Measurements from ENCODE around the gene WFIKKN2.

Gene WFIKKN2

GRCh38 chr17:50833510-50834428, 1.6 kb upstream of the WFIKKN2 start:
- TF ChIP-seq TAF1 (IDR thresholded peaks at IDR 0.05; ENCODE audit: borderline replicate concordance, insufficient read depth, low read length) = no peak
- no peak for TF ChIP-seq FOXP2 (optimal IDR thresholded peaks at IDR 0.05; ENCODE audit: borderline replicate concordance, extremely low read depth, extremely low read length, insufficient read depth)
- no peak for TF ChIP-seq SIN3A (IDR thresholded peaks at IDR 0.05; ENCODE audit: borderline replicate concordance, insufficient read depth, low read length)
- TF ChIP-seq REST (IDR thresholded peaks at IDR 0.05; ENCODE audit: insufficient read depth in 1 of 2, low read depth in 2 of 2, low read length in 2 of 2) = no peak
- TF ChIP-seq POLR2AphosphoS5 (IDR thresholded peaks at IDR 0.05; ENCODE audit: low read depth, low read length) = no peak

GRCh38 chr17:50834429-50835300, 721 bp upstream of the WFIKKN2 start:
- TF ChIP-seq POLR2AphosphoS5 (IDR thresholded peaks at IDR 0.05; ENCODE audit: low read depth, low read length) = no peak

- TF ChIP-seq REST (IDR thresholded peaks at IDR 0.05; ENCODE audit: insufficient read depth in 1 of 2, low read depth in 2 of 2, low read length in 2 of 2) (no peak), POLR2AphosphoS5 (IDR thresholded peaks at IDR 0.05; ENCODE audit: low read depth, low read length) (no peak), SIN3A (IDR thresholded peaks at IDR 0.05; ENCODE audit: borderline replicate concordance, insufficient read depth, low read length) (no peak), FOXP2 (optimal IDR thresholded peaks at IDR 0.05; ENCODE audit: borderline replicate concordance, extremely low read depth, extremely low read length, insufficient read depth) (no peak), TAF1 (IDR thresholded peaks at IDR 0.05; ENCODE audit: borderline replicate concordance, insufficient read depth, low read length) (no peak)
These were observed 1.4 kb downstream of the WFIKKN2 start for GRCh38 chr17:50836826-50837225.

GRCh38 chr17:50837286-50837979, 2.0 kb downstream of the WFIKKN2 start:
- no peak for TF ChIP-seq POLR2AphosphoS5 (IDR thresholded peaks at IDR 0.05; ENCODE audit: low read depth, low read length)
- TF ChIP-seq REST (IDR thresholded peaks at IDR 0.05; ENCODE audit: insufficient read depth in 1 of 2, low read depth in 2 of 2, low read length in 2 of 2) = no peak
- TF ChIP-seq SIN3A (IDR thresholded peaks at IDR 0.05; ENCODE audit: borderline replicate concordance, insufficient read depth, low read length) = no peak
- no peak for TF ChIP-seq TAF1 (IDR thresholded peaks at IDR 0.05; ENCODE audit: borderline replicate concordance, insufficient read depth, low read length)
- no peak for TF ChIP-seq FOXP2 (optimal IDR thresholded peaks at IDR 0.05; ENCODE audit: borderline replicate concordance, extremely low read depth, extremely low read length, insufficient read depth)
